Peyer's patch (tissue), 4 donors: ENCODE data around the gene SCG3.

Source experiments
- CTCF ChIP-seq, 6 experiments: fragments of 450-650 bp in 4 of 6; fragments of 200-600 bp in 2 of 6; sonication (generic) in 1 of 6; IDR thresholded peaks; one replicate each; pipeline ENCODE4 v1.5.1; 2017 to 2019; ENCODE audit warnings: antibody characterized with exemption in 6 of 6, mild to moderate bottlenecking in 3 of 6, moderate library complexity in 1 of 6
- POLR2A ChIP-seq, 2 donors: fragments of 450-650 bp; IDR thresholded peaks; one replicate each; pipeline ENCODE4 v1.5.1; 2017; ENCODE audit warnings: antibody characterized with exemption in 2 of 2, mild to moderate bottlenecking in 2 of 2, moderate library complexity in 2 of 2

GRCh38 chr15:51687565-51687964, 6.3 kb downstream of the SCG3 start:
- TF ChIP-seq CTCF (IDR thresholded peaks at IDR 0.05) (no peak), POLR2A (IDR thresholded peaks at IDR 0.05) (no peak)
